Aorta (tissue), 5 donors: ENCODE data around the gene KLHDC10. TPM values are rescaled to one million over a fixed set of nuclear protein-coding genes. Genes with fewer than 3 reads are reported as not detected.

Experiments used
- ATAC-seq: fragments of 200-7000 bp; cut with Tn5 transposase; one replicate; pipeline ENCODE4 v1.9.1; 2022; ENCODE audit warnings: moderate library complexity; ENCODE audit not compliant: low FRiP score
- DNase-seq, 2 donors: peaks; one replicate each; pipeline ENCODE4 v3.0.0-alpha.2; 2020
- H3K27ac ChIP-seq, 2 donors: one replicate each; pipeline ENCODE4 v1.5.1; 2013; ENCODE audit warnings: low read length in 2 of 2, mild to moderate bottlenecking in 2 of 2, moderate library complexity in 2 of 2, control low read depth in 1 of 2, inconsistent platforms in 1 of 2, low read depth in 1 of 2
- H3K27me3 ChIP-seq, 2 donors: one replicate each; pipeline ENCODE4 v1.6.1; 2013; ENCODE audit warnings: control low read depth in 1 of 2, low read length in 1 of 2, mild to moderate bottlenecking in 1 of 2, moderate library complexity in 1 of 2; ENCODE audit not compliant: insufficient read depth in 2 of 2, control insufficient read depth in 1 of 2
- H3K36me3 ChIP-seq, 2 donors: one replicate each; pipeline ENCODE4 v1.6.1; 2013; ENCODE audit warnings: control low read depth in 1 of 2, low read length in 1 of 2, mild to moderate bottlenecking in 1 of 2; ENCODE audit not compliant: insufficient read depth in 2 of 2, control insufficient read depth in 1 of 2
- H3K4me1 ChIP-seq, 2 donors: one replicate each; pipeline ENCODE4 v1.6.1; 2013; ENCODE audit warnings: low read length in 2 of 2, control low read depth in 1 of 2, mild to moderate bottlenecking in 1 of 2, moderate library complexity in 1 of 2; ENCODE audit not compliant: insufficient read depth in 2 of 2, control insufficient read depth in 1 of 2
- H3K4me3 ChIP-seq, 2 donors: one replicate each; pipeline ENCODE4 v1.5.1; 2013; ENCODE audit warnings: low read length in 2 of 2, control low read depth in 1 of 2, mild to moderate bottlenecking in 1 of 2
- H3K9me3 ChIP-seq: one replicate; pipeline ENCODE4 v1.6.1; 2013; ENCODE audit warnings: mild to moderate bottlenecking, low read length; ENCODE audit not compliant: control insufficient read depth
- WGBS, 2 donors: extraction: QIAGEN DNeasy Blood & Tissue Kit; methylation state at CpG; one replicate each; pipeline ENCODE4 v1.1.7; 2013; 5-methylcytosine and 5-hydroxymethylcytosine counted together
- intact Hi-C, 2 donors: fragments of 100-400 bp; cut with DNase I; formaldehyde crosslinking; loops; one replicate each; pipeline versions ENCODE4 v1.14.2 to v1.15.0; 2022
- long read RNA-seq, 2 donors: library from polyadenylated mRNA; unstranded; transcript quantifications; one replicate each; pipeline ENCODE4 v2.0.0, GENCODE V29; 2020 to 2021
- polyA plus RNA-seq, 2 donors: library from polyadenylated mRNA; stranded (reverse); fragments of 200-250 nt; gene quantifications; one replicate each; pipeline ENCODE4 v1.2.3, GENCODE V29; 2013
- total RNA-seq, 2 donors: library from RNA; stranded (reverse); fragmentation: NEBNext Ultra II Directional; extraction: Animal tissue kit (Norgen Biotek cat#: 25700); gene quantifications; one replicate each; pipeline ENCODE4 v1.2.1, GENCODE V29; 2021
- donor health status: healthy with polysubstance abuse.
- donor health status: Bipolar disorder and iron deficiency.
- donor health status: DM: no; HTN: no; CAD: no.
- donor health status: DM: no; HTN: no; CAD: no.
- donor health status: DM: yes; HTN: yes; CAD: no.

KLHDC10 gene, protein sequence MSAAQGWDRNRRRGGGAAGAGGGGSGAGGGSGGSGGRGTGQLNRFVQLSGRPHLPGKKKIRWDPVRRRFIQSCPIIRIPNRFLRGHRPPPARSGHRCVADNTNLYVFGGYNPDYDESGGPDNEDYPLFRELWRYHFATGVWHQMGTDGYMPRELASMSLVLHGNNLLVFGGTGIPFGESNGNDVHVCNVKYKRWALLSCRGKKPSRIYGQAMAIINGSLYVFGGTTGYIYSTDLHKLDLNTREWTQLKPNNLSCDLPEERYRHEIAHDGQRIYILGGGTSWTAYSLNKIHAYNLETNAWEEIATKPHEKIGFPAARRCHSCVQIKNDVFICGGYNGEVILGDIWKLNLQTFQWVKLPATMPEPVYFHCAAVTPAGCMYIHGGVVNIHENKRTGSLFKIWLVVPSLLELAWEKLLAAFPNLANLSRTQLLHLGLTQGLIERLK
- total RNA-seq, result 10 to 100 TPM; 27.2 to 28.5 TPM
- polyA plus RNA-seq, result 1 to 10 TPM; 5.0 to 9.7 TPM
- long read RNA-seq, donor 1, partial matches to known transcripts, result 0 of 5 reads
- long read RNA-seq, donor 1, other reads (novel, unspliced or antisense), result 5 of 5 reads
- long read RNA-seq, donor 2, partial matches to known transcripts, result 4 of 13 reads
- long read RNA-seq, donor 2, other reads (novel, unspliced or antisense), result 9 of 13 reads

DNA sequence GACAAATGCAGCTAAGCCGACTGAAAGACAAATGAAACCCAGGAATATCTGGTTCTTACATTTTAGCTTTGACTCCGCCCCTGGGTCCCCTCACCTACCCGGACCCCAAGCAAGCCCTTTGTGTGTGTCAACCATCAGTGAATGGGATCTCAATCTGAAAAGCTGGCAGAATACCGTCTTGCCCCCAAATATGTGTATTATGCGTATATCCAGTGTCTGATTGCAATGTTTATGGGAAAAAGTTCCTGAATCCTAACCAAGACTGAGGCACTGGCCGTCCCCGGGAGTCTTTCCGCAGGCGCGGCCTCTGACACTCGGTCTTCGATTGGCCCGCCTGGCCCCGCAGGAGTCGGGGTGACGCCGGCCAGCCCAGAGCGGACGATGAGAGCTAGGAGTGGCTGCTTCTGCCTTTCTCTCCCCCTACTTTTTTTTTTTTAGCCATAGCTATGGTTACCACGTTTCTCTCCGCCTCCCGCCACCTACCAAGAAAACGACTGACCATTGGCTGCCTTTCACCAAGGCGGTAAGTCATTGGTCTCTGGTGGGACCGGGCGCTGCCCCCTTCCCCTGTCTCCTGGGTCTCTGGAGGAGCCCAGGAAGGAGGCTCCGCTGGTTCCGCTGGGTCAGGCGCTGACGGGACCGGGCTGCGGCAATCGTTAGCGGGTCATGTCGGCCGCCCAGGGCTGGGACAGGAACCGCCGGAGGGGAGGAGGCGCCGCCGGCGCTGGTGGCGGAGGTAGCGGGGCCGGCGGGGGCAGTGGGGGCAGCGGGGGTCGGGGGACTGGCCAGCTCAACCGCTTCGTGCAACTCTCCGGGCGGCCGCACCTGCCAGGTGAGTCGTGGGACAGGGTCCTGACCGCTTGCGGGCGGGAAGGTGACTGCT, at the start of gene KLHDC10:
Gene KLHDC10 (plus strand): TSS at position 557 of the 883 bp plus-strand sequence. CDS start 110 bp downstream, at position 667.
- Histone ChIP-seq H3K27ac (peak within 1 kb of the TSS in 1 of 2 donors; percentile 48), H3K4me3 (peak within 1 kb of the TSS; percentile 95 to 96), H3K4me1 (no peaks in the 10 kb centered on the region), H3K9me3 (no peaks in the 10 kb centered on the region), H3K27me3 (no peaks in the 10 kb centered on the region), H3K36me3 (no peaks in the 10 kb centered on the region)
- intact Hi-C loops, result loop anchor here (5.0 to 10.0 kb wide), 4 partner anchors 135 to 762 kb away; partner anchors contain the start of genes SSMEM1 (in 2 of the 2) and TMEM209 (in 2 of the 2)
- WGBS, 2 donors, result 1% methylated on average over 53 to 57 of the region's 57 CpGs
- ATAC-seq (peak; percentile 100), DNase-seq (peak; percentile 98)

DNA sequence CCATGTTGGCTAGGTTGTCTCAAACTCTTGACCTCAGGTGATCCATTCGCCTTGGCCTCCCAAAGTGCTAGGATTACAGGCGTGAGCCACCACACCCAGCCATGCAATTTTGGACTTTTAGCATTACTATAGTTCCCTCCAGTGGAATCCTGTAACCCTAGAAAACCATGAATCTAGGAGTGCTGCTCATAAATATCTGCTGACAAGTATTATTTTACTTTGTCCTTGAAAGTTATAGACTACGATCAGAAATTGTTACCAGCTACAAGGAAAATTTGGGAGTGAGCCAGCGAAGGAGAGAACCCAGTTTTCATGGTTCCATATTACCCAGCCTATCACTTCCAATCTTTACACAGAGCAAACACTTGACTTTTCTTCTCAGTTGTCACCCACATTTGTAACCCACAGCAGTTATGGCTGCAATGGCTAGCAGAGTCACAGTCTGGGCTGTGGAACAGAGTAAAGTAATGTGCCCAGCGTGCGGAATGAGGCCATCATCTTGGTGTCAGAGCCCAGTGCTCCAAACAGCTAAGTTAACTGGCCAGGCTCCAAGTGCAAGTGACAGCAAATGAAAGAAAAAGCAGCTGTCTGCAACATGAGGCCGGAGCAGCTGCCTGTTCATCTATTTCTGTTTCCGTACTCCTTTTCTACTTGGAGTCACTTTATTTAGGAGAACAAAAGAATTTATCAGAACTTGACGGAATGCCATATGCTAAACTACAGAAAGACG, 49.1 kb upstream of the KLHDC10 start:
- no peaks in the 10 kb centered on the region for H3K9me3 ChIP-seq
- H3K4me3 ChIP-seq, result no peak overlapping the region
- 91 to 94% methylated on average over 10 of the region's 10 CpGs for WGBS, 2 donors
- ATAC-seq (no peak), DNase-seq (no peak)
- peaks cover 12 to 13% of the 10 kb centered on the region in 2 donors for H3K36me3 ChIP-seq
- no peaks in the 10 kb centered on the region for H3K27me3 ChIP-seq
- no peak overlapping the region for H3K27ac ChIP-seq
- H3K4me1 ChIP-seq, result no peaks in the 10 kb centered on the region
- intact Hi-C loops, result no loop called here

DNA sequence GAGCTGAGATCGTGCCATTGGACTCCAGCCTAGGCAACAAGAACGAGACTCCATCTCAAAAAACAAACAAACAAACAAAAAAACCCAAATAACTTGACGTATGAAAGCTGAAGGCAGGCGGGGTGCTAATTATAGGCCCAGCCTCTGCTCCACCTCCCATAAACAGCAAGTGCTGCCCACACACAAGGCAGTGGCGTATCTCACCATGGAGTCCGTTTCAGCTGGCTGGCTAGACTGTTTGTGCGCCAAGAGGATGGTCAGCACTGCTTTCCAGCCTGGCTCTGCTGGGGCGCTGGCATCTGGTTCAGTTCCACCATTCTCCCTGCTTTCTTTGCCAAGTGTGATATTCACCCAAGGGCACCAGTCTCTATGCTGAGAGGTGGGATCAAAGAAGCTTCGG, 48.2 kb upstream of the KLHDC10 start:
- no peak overlapping the region for H3K27ac ChIP-seq
- 87 to 89% methylated on average over 9 of the region's 9 CpGs for WGBS, 2 donors
- H3K9me3 ChIP-seq, result no peaks in the 10 kb centered on the region
- intact Hi-C loops, result no loop called here
- H3K27me3 ChIP-seq, result no peaks in the 10 kb centered on the region
- H3K36me3 ChIP-seq, result peaks cover 13 to 15% of the 10 kb centered on the region in 2 donors
- H3K4me3 ChIP-seq, result no peak overlapping the region
- ATAC-seq, result no peak
- H3K4me1 ChIP-seq, result no peaks in the 10 kb centered on the region
- no peak for DNase-seq

DNA sequence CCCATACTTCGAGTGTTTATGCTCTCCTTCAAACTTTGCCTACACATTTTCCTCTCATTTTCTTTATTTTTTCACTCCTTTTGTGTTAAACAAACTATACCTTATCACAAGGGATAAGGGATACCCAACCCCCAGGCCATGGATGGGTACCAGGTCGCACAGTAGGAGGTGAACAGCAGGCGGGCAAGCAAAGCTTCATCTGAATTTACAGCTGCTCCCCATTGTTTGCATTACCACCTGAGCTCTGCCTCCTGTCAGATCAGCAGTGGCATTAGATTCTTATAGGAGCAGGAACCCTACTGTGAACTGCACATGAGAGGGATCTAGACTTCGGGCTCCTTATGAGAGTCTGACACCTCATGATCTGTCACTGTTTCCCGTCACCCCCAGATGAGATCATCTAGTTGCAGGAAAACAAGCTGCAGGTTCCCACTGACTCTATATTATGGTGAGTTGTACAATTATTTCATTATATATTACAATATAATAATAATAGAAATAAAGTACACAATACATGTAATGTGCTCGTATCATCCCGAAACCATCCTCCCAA, 47.6 kb upstream of the KLHDC10 start:
- Histone ChIP-seq H3K4me3 (no peak overlapping the region), H3K36me3 (peaks cover 13 to 16% of the 10 kb centered on the region in 2 donors)
- WGBS, 2 donors, result 92 to 95% methylated on average over 7 of the region's 7 CpGs

DNA sequence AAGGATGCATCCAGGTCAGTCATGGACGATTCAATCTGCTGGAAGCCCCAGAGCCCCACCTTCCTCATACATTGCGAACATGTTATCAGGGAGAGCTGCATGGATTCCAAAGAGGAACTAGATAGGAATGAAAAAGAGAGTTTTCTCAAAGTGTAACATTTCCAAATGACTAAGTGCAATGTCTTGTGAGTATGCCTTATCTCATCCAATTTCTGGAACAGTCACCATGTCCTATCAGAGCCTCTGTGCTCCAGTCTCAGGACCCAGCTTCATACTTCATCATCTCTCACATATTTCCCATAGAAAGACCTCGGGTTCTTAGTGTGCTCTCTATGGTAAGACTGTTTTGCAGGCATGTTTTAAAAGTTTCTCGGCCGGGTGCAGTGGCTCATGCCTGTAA, 45.9 kb upstream of the KLHDC10 start:
- intact Hi-C loops, result no loop called here
- H3K4me3 ChIP-seq, result no peak overlapping the region
- no peak for DNase-seq
- H3K9me3 ChIP-seq, result no peaks in the 10 kb centered on the region
- H3K4me1 ChIP-seq, result no peaks in the 10 kb centered on the region
- peaks cover 9 to 11% of the 10 kb centered on the region in 2 donors for H3K36me3 ChIP-seq
- no peaks in the 10 kb centered on the region for H3K27me3 ChIP-seq
- 92 to 93% methylated on average over 5 of the region's 5 CpGs for WGBS, 2 donors
- ATAC-seq, result no peak
- no peak overlapping the region for H3K27ac ChIP-seq

More for the DNA sequence above, 47.6 kb upstream of the KLHDC10 start:
- intact Hi-C loops, result no loop called here
- DNase-seq, result no peak
- H3K27ac ChIP-seq, result no peak overlapping the region
- H3K4me1 ChIP-seq, result no peaks in the 10 kb centered on the region
- ATAC-seq, result no peak
- no peaks in the 10 kb centered on the region for H3K27me3 ChIP-seq
- no peaks in the 10 kb centered on the region for H3K9me3 ChIP-seq

DNA sequence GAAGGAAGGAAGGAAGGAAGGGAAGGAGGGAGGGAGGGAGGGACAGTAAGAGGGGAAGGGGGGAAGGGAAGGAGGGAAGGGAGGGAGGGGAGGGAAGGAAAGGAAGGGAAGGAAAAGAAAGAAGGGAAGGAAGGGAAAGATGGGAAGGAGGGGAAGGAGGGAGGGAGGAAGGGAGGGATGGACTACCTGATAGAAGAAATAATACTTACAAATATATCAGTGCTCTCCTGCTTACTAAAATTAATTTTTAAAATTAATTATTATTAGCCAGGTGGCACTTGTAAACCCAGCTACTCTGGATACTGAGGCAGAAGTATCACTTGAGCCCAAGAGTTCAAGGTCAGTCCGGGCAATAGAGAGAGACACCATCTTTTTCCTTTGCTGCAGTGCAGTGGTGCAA, 37.6 kb upstream of the KLHDC10 start:
- Histone ChIP-seq H3K9me3 (no peaks in the 10 kb centered on the region), H3K36me3 (peaks cover 2 to 10% of the 10 kb centered on the region in 2 donors), H3K4me3 (no peak overlapping the region), H3K27ac (no peak overlapping the region), H3K4me1 (no peaks in the 10 kb centered on the region), H3K27me3 (no peaks in the 10 kb centered on the region)
- ATAC-seq (no peak), DNase-seq (no peak)
- 86 to 99% methylated on average over 1 of the region's 1 CpG for WGBS, 2 donors
- intact Hi-C loops, result no loop called here

DNA sequence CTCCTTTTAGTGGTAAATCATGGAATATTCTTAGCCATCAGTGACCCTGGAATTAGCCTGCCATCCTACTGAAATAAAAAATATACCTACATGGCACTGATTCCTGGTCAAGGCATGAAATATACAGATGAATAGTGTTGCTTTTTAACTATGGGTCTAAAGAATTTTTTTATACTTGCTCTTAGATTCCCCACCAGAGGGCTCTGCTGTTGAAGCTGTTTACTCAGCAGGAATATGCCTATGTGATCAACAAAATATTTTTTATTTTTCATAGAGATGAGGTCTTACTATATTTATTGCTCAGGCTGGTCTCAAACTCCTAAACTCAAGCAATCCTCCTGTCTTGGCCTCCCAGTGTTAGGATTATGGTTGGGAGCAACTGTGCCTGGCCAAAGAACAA, 32.6 kb upstream of the KLHDC10 start:
- peaks cover 3 to 12% of the 10 kb centered on the region in 2 donors for H3K36me3 ChIP-seq
- intact Hi-C loops, result no loop called here

DNA sequence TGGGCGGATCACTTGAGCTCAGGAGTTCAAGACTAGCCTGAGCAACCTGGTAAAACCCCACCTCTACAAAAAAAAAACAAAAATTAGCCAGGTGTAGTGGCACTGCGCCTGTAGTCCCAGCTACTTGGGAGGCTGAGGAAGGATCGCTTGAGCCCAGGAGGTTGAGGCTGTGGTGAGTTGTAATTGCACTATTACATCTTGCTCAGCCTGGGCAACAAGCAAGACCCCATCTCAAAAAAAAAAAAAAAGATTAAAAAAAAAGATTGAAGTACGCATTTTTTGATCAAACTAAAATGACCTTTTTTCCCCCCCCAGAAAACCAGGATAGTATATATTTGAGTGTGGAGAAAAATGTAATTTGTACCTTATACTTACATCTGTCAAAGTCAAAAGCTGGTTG, 29.8 kb upstream of the KLHDC10 start:
- no peak overlapping the region for H3K27ac ChIP-seq
- no peak for ATAC-seq
- intact Hi-C loops, result no loop called here
- H3K36me3 ChIP-seq, result peaks cover 3 to 10% of the 10 kb centered on the region in 2 donors
- H3K4me1 ChIP-seq, result no peaks in the 10 kb centered on the region
- H3K27me3 ChIP-seq, result no peaks in the 10 kb centered on the region
- no peak overlapping the region for H3K4me3 ChIP-seq
- WGBS, 2 donors, result 98 to 100% methylated on average over 4 of the region's 4 CpGs
- DNase-seq, result no peak
- no peaks in the 10 kb centered on the region for H3K9me3 ChIP-seq

More for the DNA sequence above, 32.6 kb upstream of the KLHDC10 start:
- H3K27ac ChIP-seq, result no peak overlapping the region
- no peak overlapping the region for H3K4me3 ChIP-seq
- H3K4me1 ChIP-seq, result no peaks in the 10 kb centered on the region
- no peak for ATAC-seq
- no peak for DNase-seq
- H3K27me3 ChIP-seq, result no peaks in the 10 kb centered on the region
- H3K9me3 ChIP-seq, result no peaks in the 10 kb centered on the region
